ENCODE data around the gene C1orf35.

The C1orf35 gene

GRCh38 chr1:228079013-228079412 lies 24.1 kb downstream of the C1orf35 start:
- DNase-seq (ENCODE audit: low read depth) = no peak
- no peak overlapping the region for H3K4me3 ChIP-seq (ENCODE audit: low read depth, low read length)
- in situ Hi-C loops (cut with HindIII; ENCODE audit: low sequenced_read_pairs) = no loop called here
- TF ChIP-seq CTCF (IDR thresholded peaks at IDR 0.05; ENCODE audit: low read depth, low read length, missing control alignments) = no peak

GRCh38 chr1:228077565-228078330 lies 25.4 kb downstream of the C1orf35 start:
- no peak for TF ChIP-seq CTCF (IDR thresholded peaks at IDR 0.05; ENCODE audit: low read depth, low read length, missing control alignments)
- no peak for DNase-seq (ENCODE audit: low read depth)
- no peak overlapping the region for H3K4me3 ChIP-seq (ENCODE audit: low read depth, low read length)
- in situ Hi-C loops (cut with HindIII; ENCODE audit: low sequenced_read_pairs) = no loop called here

- no peak for DNase-seq (ENCODE audit: low read depth)
- H3K4me3 ChIP-seq (ENCODE audit: low read depth, low read length) = no peak overlapping the region
- TF ChIP-seq CTCF (IDR thresholded peaks at IDR 0.05; ENCODE audit: low read depth, low read length, missing control alignments) = no peak
- in situ Hi-C loops (cut with HindIII; ENCODE audit: low sequenced_read_pairs) = no loop called here
Measured at GRCh38 chr1:228076796-228077430, 26.2 kb downstream of the C1orf35 start.

GRCh38 chr1:228075801-228076271 lies 27.3 kb downstream of the C1orf35 start:
- no peak for TF ChIP-seq CTCF (IDR thresholded peaks at IDR 0.05; ENCODE audit: low read depth, low read length, missing control alignments)
- H3K4me3 ChIP-seq (ENCODE audit: low read depth, low read length) = no peak overlapping the region
- in situ Hi-C loops (cut with HindIII; ENCODE audit: low sequenced_read_pairs) = no loop called here
- no peak for DNase-seq (ENCODE audit: low read depth)

- no peak overlapping the region for H3K4me3 ChIP-seq (ENCODE audit: low read depth, low read length)
- no peak for DNase-seq (ENCODE audit: low read depth)
- in situ Hi-C loops (cut with HindIII; ENCODE audit: low sequenced_read_pairs) = no loop called here
- no peak for TF ChIP-seq CTCF (IDR thresholded peaks at IDR 0.05; ENCODE audit: low read depth, low read length, missing control alignments)
Measured at GRCh38 chr1:228074954-228075730, 28.0 kb downstream of the C1orf35 start.

GRCh38 chr1:228073857-228074545 lies 29.1 kb downstream of the C1orf35 start:
- in situ Hi-C loops (cut with HindIII; ENCODE audit: low sequenced_read_pairs) = no loop called here
- no peak for DNase-seq (ENCODE audit: low read depth)
- TF ChIP-seq CTCF (IDR thresholded peaks at IDR 0.05; ENCODE audit: low read depth, low read length, missing control alignments) = no peak
- H3K4me3 ChIP-seq (ENCODE audit: low read depth, low read length) = no peak overlapping the region

Data from astrocyte of the cerebellum (primary cell).